Bone marrow (tissue), 2 donors: ENCODE results near the gene ZNF281.
"Not testable (repeated sequence)": the region's sequence is repeated elsewhere in the genome, so short reads cannot be mapped to it uniquely, and the experiment has no call there.

Source experiments
- DNase-seq, 2 donors: peaks; one replicate each; lab custom pipeline; 2025; lab: John Stamatoyannopoulos, UW

Gene ZNF281

DNA sequence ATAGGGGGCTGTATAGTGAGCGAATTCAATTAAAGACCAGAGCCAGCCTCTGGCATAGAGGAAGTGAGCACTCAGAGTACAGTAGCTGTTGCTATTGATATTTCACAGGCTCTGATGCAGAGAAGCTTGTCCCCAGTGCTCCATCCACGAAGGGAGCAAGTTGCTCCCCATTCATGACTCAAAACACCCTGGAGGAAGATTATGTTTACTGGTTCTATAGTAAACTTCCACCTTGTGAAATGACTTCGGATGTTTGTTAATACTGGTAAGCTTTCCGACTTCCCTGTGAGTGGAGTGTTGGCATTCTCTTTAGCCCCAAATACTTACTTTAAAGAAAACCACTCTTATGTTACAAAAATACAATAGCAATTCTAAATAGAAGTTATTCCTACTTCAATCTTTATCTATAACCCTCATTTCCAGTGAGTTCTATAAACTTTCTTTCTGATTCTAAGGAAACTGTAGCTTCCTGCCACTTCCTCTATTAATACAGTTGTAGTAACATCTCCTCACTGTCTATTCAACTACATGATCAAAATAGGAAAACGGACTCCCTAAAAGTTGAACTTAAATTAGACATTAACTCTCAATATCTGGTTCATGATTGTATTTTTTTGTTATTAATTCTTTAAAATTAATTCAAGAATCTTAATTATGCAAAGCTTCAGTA lies 46.4 kb downstream of the ZNF281 start:
- DNase-seq = peak in 1 of 2 donors; percentile 12

DNA sequence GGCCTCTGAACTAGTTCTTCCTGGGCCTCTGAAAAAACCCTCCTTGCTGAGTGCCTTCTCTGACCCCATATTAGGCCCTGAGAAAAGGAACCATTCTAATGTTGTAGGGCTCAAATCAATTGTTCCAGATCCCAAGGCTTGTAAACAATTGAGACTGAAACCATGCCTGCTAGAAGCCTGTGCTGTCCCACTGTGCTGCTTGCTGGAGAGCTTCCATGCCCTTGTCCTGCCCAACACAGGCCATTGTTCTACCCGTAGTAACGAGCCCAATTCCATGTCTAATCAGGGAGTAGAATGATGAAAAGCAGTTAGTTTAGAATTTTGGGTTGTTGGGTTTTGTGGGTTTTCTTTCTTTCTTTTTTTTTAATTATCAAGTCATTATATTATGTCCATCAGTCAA lies 47.4 kb downstream of the ZNF281 start:
- no peak for DNase-seq

- no peak for DNase-seq
Observed at GRCh38 chr1:200359610-200360163, 50.1 kb downstream of the ZNF281 start.

DNA sequence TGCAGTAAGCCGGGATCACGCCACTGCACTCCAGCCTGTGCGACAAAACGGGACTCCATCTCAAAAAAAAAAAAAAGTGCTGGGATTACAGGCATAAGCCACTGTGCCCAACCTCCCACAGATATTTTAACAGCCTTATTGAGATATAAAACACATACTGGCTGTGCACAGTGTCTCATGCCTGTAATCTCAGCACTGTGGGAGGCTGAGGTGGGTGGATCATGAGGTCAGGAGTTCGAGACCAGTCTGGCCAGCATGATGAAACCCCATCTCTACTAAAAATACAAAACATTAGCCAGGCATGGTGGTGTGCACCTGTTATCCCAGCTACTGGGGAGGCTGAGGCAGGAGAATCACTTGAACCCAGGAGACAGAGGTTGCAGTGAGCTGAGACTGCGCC lies 51.9 kb downstream of the ZNF281 start:
- not testable (repeated sequence) for DNase-seq

DNA sequence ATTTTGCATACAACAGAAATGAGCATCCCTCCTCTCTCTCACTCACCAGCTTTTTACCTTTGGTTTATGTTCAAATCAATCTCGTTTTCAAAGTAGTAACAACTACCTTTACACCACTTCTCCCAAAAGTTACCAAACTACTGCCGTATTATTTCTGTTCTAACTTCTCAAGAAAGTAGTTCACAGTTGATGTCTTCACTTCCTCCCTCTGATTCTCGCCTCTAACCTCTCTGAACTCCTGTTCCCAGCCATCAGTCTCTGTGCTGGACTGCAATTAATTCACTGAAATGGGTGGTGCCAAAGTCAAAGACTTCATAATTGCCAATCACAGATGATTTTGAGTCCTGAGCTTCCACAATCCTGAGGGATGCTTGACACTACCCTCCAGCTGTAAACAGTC lies 54.0 kb downstream of the ZNF281 start:
- no peak for DNase-seq
